Measurements from ENCODE around the gene CDAN1.
"Not testable (repeated sequence)": the region's sequence is repeated elsewhere in the genome, so short reads cannot be mapped to it uniquely, and the experiment has no call there.

The CDAN1 gene

DNA sequence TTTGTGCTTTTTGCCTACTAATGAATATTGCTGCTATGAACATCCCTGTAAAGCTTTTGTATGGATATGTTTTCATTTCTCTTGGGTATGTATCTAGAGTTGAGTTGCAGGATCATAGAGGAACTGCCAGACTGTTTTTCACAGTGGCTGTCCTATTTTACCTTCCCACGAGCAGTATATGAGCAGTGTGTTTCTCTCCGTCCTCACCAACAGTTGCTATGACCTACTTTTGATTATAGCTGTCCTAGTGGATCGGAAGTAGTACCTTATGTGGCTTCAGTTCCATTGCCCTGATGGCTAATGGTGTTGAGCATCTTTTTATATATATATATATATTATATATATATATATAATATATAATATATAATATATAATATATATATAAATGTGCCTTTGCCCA lies 25.2 kb downstream of the CDAN1 start:
- DNase-seq (ENCODE audit: low read depth, low spot score) = no peak

DNA sequence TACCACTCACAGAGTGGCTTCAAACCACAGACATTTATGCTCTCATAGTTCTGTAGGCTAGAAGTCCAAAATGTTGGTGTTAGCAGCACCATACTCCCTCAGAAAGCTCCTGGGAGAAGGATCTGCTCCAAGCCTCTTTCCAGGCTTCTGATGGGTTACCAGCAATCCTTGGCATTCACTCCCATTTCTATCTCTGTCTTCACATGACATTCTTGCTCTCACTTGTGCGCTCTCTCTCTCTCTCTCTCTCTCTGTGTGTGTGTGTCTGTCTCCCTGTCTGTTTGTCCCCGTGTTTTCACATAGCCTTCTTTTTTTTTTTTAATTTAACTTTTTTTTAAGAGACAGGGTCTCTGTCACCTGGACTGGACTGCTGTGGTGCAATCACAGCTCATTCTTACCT lies 26.3 kb downstream of the CDAN1 start:
- no peak for DNase-seq (ENCODE audit: low read depth, low spot score)

DNA sequence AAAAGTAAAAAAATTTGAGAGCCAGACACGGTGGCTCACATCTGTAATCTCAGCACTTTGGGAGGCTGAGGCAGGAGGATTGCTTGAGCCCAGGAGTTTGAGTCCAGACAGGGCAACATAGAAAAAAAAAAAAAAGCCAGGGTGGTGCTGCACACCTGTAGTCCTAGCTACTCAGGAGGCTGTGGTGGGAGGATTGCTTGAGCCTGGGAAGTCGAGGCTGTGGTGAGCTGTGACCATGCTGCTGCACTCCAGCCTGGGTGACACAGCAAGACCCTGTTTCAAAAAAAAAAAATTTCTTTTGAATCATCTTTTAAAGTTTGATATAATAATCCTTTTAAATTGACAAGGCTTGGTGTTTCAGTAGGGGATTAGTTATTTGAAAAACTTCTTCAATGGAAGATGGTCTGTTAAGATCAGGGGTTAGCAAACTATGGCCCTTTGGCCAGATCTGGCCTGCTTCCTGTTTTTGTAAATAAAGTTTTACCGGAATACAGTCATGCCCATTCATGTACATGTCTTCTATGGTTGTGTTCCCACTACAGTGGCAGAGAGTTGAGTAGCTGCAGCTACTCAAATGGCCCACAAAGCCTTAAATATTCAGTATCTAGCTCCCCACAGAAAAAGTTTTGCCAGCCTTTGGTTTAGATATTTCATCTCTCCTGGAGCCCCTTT lies 28.9 kb downstream of the CDAN1 start:
- DNase-seq (ENCODE audit: low read depth, low spot score) = no peak

DNA sequence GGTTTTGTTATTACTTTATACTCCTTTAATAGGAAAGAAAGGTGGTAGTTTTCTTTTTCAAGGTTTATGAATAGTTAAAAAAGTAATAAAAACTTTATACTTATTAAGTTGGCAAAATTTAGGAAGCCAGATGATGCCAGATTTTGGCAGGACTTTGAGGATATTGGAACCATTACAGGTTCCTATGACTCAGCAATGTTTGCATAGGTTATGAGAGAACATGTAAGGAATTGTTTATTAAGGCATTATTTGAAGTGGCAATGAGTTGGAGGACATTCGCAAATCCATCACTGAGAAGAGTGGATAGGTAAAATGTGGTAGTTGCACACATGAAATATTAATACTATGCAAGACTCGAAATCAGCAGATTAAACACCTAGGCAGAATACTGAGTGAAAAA lies 29.9 kb downstream of the CDAN1 start:
- DNase-seq (ENCODE audit: low read depth, low spot score) = no peak

DNA sequence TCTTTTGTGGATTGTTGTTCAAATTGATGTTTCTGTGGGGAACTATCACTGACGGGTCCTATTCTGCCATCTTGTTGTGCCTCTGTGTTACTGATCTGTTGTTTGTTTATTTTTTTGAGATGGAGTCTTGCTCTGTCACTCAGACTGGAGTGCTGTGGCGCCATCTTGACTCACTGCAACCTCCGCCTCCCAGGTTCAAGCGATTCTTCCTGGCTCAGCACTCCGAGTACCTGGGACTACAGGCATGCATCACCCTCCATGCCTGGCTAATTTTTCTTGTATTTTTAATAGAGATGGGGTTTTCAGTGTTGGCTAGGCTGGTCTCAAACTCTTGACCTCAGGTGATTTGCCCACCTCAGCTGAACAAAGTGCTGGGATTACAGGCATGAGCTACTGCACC lies 31.6 kb downstream of the CDAN1 start:
- DNase-seq (ENCODE audit: low read depth, low spot score) = no peak

DNA sequence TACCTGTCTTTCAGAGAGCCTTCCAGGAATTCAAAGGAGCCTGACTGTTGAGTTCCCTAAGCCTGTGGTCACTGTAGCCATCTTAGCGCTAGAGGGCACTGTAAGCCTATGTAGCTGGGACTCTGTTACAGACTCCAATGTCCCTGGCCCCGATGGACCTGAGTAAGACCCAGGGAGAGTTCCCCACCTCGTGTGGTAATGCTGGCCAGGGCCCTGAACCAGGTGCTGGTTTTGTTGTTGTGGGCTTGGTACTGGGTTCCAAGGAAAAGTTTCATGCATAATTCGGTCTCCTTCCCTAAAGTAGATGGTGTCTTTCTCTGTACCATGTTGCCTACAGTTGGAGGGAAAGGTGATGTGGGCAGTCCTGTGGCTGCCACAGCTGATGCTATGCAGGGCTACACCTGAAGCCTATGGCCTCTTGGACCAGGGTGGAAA lies 32.4 kb downstream of the CDAN1 start:
- DNase-seq (ENCODE audit: low read depth, low spot score) = peak; percentile 44

DNA sequence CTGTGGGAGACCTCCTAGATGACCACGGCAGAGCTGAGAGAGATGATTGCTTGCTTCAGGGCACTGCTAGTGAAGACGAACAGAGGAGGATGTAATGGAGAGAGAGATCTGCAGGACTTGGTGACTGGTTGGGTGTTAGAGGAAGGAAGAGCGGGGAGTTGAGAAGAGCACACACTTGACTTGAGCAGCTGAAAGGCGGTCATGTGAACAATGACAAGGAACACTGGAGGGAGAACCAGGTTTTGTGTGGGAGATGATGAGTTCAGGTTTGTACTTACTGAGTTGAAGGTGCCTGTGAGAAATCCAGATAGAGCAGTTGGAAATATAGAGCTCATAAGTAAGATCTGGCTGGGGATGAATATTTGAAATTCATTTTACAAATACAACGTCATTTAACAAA lies 40.3 kb downstream of the CDAN1 start:
- DNase-seq (ENCODE audit: low read depth, low spot score) = no peak

DNA sequence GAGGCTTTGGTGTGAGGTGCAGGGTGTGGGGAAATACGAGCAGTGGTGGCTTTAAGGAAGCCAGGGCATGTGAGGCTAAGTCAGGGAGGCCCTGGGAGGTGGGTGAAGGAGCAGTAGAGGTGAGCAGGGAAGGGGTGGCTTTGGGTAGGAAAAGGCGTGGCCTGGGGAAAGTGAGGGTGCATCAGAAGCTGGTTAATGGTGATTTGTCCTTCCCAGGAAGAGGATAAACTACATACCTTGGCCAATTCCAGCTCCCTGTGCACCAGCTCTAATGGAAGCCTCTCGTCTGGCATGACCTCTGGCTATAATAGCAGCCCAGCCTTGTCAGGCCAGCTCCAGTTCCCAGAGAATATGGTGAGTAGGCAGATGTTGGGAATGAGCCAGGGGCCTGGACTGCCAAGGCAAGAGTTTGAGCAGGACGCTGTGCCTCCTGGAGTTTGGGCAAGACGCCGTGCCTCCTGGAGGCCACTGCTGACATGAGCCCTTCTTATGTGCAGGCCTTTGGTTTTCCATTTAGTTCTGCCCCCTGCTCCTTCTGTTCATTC lies 41.3 kb downstream of the CDAN1 start:
- no peak for DNase-seq (ENCODE audit: low read depth, low spot score)

DNA sequence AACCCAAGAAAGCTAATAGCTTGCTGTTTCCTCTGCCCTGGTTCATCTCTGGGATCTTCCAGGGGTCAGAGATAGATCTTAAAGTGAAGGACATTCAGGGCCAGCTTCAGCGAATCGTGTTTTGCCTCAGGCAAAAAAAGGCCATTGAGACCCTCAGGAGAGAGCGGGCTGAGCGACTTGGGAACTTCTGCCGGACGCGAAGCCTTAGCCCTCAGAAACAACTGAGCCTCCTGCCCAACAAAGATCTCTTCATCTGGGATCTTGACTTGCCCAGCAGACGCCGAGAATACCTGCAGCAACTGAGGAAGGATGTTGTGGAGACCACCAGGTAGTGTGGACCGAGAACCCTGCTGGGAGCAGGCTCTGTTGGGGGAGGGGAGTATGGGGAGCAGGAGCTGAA lies 42.5 kb downstream of the CDAN1 start:
- DNase-seq (ENCODE audit: low read depth, low spot score) = no peak

DNA sequence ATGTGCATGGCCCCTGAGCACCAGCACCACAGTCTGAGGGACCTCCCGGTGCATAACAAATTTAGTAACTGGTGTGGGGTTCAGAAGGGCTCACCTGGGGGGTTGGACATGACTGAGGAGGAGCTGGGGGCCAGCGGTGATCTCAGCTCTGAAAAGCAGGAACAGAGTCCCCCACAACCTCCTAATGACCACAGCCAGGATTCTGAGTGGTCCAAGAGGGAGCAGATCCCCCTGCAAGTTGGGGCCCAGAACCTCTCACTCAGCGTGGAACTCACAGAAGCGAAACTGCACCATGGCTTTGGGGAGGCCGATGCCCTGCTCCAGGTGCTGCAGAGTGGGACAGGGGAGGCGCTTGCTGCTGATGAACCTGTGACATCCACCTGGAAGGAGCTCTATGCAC lies 43.0 kb downstream of the CDAN1 start:
- DNase-seq (ENCODE audit: low read depth, low spot score) = no peak

DNA sequence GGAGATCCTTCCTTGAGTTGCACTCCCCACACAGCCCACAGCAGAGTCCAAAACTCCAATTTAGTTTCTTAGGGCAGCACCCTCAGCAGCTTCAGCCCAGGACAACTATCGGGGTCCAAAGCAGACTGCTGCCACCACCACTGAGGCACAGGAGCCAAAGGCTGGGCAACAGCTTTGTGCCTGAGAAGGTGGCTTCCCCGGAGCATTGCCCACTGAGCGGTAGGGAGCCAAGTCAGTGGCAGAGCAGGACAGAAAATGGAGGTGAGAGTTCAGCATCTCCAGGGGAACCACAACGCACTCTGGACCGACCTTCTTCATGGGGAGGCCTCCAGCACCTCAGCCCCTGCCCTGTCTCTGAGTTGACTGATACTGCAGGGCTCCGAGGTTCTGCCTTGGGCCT lies 43.4 kb downstream of the CDAN1 start:
- DNase-seq (ENCODE audit: low read depth, low spot score) = no peak

DNA sequence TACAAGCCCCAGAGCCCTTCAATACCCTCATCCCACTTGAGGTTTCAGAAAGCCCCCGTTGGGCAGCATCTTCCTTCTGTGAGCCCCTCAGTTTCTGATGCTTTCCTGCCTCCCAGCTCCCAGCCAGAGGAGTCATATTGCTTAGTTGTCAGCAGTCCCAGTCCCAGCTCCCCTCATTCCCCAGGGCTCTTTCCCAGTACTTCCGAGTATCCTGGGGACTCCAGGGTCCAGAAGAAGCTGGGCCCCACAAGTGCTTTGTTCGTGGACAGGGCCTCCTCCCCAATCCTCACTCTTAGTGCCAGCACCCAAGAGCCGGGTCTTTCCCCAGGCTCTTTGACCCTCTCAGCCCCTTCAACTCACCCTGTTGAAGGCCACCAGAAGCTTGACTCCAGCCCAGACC lies 43.9 kb downstream of the CDAN1 start:
- DNase-seq (ENCODE audit: low read depth, low spot score) = no peak

DNA sequence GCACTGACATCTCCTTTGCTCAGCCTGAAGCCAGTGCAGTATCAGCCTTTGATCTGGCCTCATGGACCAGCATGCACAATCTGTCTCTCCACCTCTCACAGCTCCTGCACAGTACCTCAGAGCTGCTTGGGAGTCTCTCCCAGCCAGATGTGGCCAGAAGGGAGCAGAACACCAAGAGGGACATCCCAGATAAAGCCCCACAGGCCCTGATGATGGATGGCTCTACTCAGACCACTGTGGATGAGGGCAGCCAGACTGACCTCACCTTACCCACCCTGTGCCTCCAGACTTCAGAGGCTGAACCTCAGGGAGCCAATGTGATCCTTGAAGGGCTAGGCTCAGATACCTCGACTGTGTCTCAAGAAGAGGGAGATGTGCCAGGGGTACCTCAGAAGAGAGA lies 44.4 kb downstream of the CDAN1 start:
- no peak for DNase-seq (ENCODE audit: low read depth, low spot score)

DNA sequence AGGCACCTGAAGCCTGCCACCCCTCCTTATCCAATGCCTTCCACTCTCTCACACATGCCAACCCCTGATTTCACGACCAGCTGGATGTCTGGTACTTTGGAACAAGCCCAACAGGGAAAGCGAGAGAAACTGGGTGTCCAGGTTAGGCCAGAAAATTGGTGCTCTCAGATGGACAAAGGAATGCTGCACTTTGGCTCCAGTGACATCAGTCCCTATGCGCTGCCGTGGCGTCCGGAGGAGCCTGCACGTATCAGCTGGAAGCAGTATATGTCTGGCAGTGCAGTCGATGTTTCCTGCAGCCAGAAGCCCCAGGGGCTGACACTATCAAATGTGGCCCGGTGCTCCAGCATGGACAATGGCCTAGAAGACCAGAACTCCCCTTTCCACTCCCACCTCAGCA lies 45.2 kb downstream of the CDAN1 start:
- no peak for DNase-seq (ENCODE audit: low read depth, low spot score)

DNA sequence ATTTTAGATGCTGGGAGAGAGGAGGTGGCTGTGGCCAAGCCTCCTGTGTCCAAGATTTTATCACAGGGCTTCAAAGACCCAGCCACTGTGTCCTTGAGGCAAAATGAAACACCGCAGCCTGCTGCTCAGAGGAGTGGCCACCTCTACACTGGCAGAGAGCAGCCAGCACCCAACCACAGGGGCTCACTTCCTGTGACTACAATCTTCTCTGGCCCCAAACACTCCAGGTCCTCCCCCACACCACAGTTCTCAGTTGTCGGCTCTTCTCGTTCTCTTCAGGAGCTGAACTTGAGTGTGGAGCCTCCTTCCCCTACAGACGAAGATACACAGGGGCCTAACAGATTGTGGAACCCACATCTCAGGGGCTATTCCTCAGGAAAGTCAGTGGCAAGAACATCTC lies 45.6 kb downstream of the CDAN1 start:
- DNase-seq (ENCODE audit: low read depth, low spot score) = no peak

DNA sequence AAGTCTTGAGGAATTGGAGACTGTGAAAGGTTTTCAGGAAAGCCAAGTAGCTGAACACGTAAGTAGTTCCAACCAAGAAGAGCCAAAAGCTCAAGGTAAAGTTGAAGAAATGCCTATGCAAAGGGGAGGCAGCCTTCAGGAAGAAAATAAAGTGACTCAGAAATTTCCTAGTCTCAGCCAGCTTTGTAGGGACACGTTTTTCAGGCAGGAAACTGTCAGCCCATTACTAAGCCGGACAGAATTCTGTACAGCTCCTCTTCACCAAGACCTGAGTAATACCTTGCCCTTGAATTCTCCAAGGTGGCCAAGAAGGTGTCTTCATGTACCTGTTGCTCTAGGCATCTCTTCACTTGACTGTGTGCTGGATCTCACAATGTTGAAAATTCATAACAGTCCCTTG lies 48.6 kb downstream of the CDAN1 start:
- DNase-seq (ENCODE audit: low read depth, low spot score) = no peak

DNA sequence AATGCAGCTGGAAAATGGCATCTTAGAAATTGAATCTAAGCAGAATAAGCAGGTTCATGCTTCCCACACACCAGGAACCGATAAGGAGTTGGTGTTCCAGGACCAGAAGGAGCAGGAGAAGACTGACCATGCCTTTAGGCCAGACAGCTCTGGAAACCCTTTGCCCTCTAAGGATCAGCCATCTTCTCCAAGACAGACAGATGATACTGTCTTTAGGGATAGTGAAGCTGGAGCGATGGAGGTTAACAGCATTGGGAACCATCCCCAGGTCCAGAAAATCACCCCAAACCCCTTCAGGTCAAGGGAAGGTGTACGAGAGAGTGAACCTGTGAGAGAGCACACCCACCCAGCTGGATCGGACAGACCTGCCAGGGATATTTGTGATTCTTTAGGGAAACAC lies 49.2 kb downstream of the CDAN1 start:
- no peak for DNase-seq (ENCODE audit: low read depth, low spot score)

DNA sequence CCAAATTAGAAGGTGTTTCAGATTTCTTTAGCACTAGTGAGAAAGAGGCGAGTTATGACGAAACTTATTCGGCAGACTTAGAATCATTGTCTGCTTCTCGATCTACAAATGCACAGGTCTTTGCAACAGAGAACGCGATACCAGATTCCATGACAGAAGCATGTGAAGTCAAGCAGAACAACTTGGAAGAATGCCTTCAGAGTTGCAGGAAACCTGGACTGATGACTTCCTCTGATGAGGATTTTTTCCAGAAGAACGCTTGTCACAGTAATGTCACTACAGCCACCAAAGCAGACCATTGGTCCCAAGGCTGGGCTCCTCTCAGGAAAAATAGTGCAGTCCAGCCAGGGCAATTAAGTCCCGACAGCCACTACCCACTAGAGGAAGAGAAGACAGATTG lies 50.6 kb downstream of the CDAN1 start:
- no peak for DNase-seq (ENCODE audit: low read depth, low spot score)

DNA sequence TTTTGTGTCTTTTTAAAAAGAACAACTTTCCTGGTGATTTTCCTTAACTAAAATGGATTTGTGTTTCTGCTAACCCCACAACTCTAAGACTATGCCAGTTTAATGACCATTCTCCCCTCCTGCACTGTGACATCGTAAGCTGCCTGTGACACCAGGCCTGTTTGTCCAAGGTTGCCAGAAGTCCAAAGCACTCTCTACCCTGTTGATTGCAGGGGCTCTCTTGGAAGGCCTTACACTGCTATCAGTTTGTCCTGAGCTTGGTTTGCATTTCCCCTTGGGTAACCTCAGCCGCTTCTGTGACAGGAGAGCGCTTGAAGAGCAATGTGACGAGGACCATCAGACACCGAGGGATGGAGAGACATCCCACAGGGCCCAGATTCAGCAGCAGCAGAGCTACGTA lies 55.8 kb downstream of the CDAN1 start:
- DNase-seq (ENCODE audit: low read depth, low spot score) = no peak

DNA sequence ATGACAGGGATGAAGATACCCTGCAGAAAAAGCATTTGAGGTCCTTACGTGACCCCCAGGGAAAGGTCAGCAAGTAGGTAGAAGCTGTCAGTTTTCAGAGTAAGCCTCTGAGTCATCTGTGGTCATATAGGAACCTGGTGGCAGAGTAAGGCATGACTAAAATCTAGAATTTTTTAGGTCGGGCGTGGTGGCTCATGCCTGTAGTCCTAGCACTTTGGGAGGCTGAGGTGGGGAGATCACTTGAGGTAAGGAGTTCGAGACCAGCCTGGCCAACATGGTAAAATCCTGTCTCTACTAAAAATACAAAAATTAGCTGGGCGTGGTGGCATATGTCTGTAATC lies 56.8 kb downstream of the CDAN1 start:
- DNase-seq (ENCODE audit: low read depth, low spot score) = not testable (repeated sequence)

DNA sequence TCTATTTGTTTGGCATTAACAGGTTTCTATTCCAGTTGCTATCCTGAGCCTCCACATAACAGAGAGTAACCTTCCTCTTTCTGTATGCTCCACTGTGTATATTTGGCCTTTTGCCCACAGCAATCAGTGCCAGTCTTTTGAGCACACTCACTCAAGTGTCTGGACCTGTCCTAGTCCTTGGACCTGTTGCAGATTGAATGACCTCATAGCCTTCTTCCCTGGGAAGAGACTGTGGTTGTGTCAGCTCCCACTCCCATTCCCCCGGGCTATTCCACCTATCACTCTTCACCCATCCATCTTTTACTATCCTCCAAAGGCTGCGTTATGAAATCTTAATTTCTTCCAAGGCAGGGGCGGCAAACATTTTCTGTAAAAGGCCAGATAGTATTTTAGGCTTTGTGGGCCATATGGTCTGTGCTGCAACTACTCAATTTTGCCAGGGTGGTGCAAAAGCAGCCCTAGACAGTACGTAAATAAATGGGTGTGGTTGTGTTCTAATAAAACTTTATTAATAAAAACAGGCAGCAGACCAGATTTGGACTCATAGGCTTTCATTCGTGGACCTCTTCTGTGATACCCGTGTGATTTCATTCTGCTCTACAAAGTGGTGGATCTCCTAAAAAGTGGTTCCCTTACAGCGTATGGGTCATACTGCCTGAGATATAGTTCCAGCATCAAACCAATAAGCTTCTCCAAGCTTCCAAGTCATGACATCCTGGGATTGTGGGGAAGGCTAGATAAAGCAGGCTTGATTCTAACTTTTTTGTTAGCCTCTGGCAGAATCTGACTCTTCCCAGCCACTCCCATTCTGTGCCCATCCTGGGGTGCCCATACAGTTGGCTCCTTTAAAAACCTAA lies 57.4 kb downstream of the CDAN1 start:
- DNase-seq (ENCODE audit: low read depth, low spot score) = no peak

DNA sequence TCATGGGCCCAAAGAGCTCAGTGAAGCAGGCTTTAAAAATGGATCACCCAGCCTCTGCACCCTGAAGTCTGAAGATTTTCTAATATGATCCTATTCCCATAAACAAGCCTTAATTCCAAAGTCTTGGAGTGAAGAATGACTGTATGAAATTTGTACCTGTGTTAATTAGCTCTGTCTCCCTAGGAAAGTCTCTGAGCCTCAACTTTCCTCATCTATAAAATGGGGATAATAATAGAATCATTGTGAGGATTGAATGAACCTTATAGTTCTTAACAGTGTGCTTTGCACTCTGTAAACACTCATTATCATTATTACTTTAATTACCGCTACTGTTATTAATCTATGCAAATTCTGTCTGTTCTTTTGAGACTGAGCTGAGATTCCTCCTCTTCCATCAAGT lies 61.9 kb downstream of the CDAN1 start:
- no peak for DNase-seq (ENCODE audit: low read depth, low spot score)

DNA sequence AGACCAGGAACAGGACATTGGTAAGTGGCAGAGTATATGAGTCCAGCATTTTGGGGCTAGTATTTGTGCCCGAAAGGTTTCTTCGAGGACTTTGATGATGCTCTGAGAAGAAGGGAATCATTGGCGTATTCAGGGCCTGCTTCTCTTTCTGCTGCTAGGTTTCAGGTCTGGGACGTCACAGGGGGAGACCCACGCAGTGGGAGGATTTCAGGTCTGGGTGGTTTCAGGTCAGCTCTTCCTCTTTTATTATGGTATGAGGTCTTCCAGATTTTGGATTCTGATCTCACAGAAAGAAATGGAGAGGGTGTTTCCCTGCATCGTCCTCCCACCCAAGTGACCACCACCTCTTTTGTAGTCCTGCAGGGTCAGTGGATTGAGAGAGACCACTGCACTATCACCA lies 62.5 kb downstream of the CDAN1 start:
- no peak for DNase-seq (ENCODE audit: low read depth, low spot score)
